Pancreas (tissue), 10 donors: ENCODE measurements around the gene SPEM1. TPM values are rescaled to one million over a fixed set of nuclear protein-coding genes. Genes with fewer than 3 reads are reported as not detected.
A peak's percentile ranks its signal among the peaks of the same experiment; 100 is the strongest.

Experiments
- ATAC-seq, 4 donors: fragments of 200-7000 bp; cut with Tn5 transposase; one replicate each; pipeline versions ENCODE4 v1.8.0 to v1.9.1; 2020; ENCODE audit warnings: mild to moderate bottlenecking in 4 of 4, moderate library complexity in 4 of 4
- DNase-seq, 6 donors: peaks; one replicate each; pipeline ENCODE4 v3.0.0-alpha.2; 2020
- FAIRE-seq: peaks from 2 replicates; lab custom pipeline; 2012; peaks lifted over from hg19 to GRCh38; lab: Jason Lieb, UNC
- H3K27ac ChIP-seq, 4 donors: fragments of 200-600 bp; sonication (generic); 1 replicate in 3 of 4; 2 replicates in 1 of 4; pipeline versions ENCODE4 v1.5.0 to v1.8.0; 2020
- H3K27me3 ChIP-seq, 4 donors: fragments of 200-600 bp; one replicate each; pipeline ENCODE4 v1.8.0; 2021
- H3K36me3 ChIP-seq, 3 donors: fragments of 200-600 bp; sonication (generic) in 1 of 3; one replicate each; pipeline versions ENCODE4 v1.5.0 to v1.8.0; 2020 to 2021
- H3K4me1 ChIP-seq, 3 donors: fragments of 200-600 bp; one replicate each; pipeline ENCODE4 v1.8.0; 2021
- H3K4me3 ChIP-seq, 4 donors: fragments of 200-600 bp; sonication (generic) in 2 of 4; one replicate each; pipeline versions ENCODE4 v1.5.0 to v1.8.0; 2020 to 2021
- H3K9me3 ChIP-seq, 4 donors: fragments of 200-600 bp; one replicate each; pipeline ENCODE4 v1.8.0; 2021
- WGBS, 2 donors: extraction: QIAGEN DNeasy Blood & Tissue Kit; methylation state at CpG; one replicate each; pipeline ENCODE4 v1.1.7; 2013; 5-methylcytosine and 5-hydroxymethylcytosine counted together
- intact Hi-C, 3 donors: fragments of 100-400 bp; cut with DNase I; formaldehyde crosslinking; loops; one replicate each; pipeline versions ENCODE4 v1.11.1 to v1.14.2; 2022
- polyA plus RNA-seq, 2 donors: library from polyadenylated mRNA; stranded (reverse); fragments of 200-250 nt; gene quantifications; one replicate each; pipeline ENCODE4 v1.2.3, GENCODE V29; 2013
- total RNA-seq, 6 donors: library from RNA; stranded (reverse); fragmentation: NEBNext Ultra II Directional in 4 of 6; extraction: Animal tissue kit (Norgen Biotek cat#: 25700) in 4 of 6; gene quantifications; one replicate each; pipeline versions ENCODE4 v1.2.1 to v1.2.4, GENCODE V29; 2021 to 2023
- TF ChIP-seq, protein P1 (sequence below), 4 donors: fragments of 200-600 bp; sonication (generic) in 3 of 4; IDR thresholded peaks; one replicate each; pipeline versions ENCODE4 v1.5.0 to v1.8.0; 2021; ENCODE audit warnings: antibody characterized with exemption in 4 of 4
- donor health status: healthy with polysubstance abuse.
- donor health status: DM: no; HTN: no; CAD: no; lungs with moderate emphysema.
- donor health status: DM: no; HTN: no; CAD: no.
- donor health status: control.
- donor health status: control.
- donor health status: Bipolar disorder and iron deficiency.
- donor health status: DM: yes; HTN: yes; CAD: no.
- donor health status: DM: no; HTN: no; CAD: no.
- donor health status: DM: no; HTN: no; CAD: no.
- donor health status: DM: yes; HTN: yes; CAD: no.

SPEM1 gene
- total and polyA plus RNA-seq, 8 donors = not detected

DNA sequence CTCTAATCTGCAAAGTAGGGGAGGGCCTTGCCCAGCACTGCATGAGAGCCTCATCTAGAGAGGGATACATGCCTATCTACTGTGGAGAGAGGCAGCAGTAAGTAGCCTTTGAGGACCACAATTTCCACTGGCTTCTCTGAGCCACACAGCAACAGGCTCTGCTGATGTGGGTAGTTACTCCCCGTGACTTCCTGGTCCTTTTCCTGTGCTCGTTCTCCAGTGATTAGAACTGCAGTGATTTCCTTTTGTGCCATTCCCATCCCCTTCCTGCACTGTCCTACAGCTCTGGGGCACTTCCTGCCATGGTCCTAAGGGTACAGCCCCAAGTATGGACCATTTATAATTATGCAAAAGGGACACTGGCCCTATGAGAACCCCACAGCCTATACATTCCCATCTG, 28.8 kb upstream of the SPEM1 start:
- 73 to 76% methylated on average over 2 of the region's 2 CpGs for WGBS, 2 donors
- intact Hi-C loops = no loop called here
- peaks cover 0 to 9% (median 0%) of the 10 kb centered on the region in 3 donors for H3K4me1 ChIP-seq
- TF ChIP-seq, protein P1, sequence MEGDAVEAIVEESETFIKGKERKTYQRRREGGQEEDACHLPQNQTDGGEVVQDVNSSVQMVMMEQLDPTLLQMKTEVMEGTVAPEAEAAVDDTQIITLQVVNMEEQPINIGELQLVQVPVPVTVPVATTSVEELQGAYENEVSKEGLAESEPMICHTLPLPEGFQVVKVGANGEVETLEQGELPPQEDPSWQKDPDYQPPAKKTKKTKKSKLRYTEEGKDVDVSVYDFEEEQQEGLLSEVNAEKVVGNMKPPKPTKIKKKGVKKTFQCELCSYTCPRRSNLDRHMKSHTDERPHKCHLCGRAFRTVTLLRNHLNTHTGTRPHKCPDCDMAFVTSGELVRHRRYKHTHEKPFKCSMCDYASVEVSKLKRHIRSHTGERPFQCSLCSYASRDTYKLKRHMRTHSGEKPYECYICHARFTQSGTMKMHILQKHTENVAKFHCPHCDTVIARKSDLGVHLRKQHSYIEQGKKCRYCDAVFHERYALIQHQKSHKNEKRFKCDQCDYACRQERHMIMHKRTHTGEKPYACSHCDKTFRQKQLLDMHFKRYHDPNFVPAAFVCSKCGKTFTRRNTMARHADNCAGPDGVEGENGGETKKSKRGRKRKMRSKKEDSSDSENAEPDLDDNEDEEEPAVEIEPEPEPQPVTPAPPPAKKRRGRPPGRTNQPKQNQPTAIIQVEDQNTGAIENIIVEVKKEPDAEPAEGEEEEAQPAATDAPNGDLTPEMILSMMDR (IDR thresholded peaks at IDR 0.05) = no peak
- no peaks in the 10 kb centered on the region for H3K9me3 ChIP-seq
- H3K4me3 ChIP-seq = no peak overlapping the region
- ATAC-seq (no peak), FAIRE-seq (no peak), DNase-seq (no peak)
- H3K27ac ChIP-seq = no peak overlapping the region
- peaks cover 0 to 10% (median 0%) of the 10 kb centered on the region in 3 donors for H3K36me3 ChIP-seq
- no peaks in the 10 kb centered on the region for H3K27me3 ChIP-seq

DNA sequence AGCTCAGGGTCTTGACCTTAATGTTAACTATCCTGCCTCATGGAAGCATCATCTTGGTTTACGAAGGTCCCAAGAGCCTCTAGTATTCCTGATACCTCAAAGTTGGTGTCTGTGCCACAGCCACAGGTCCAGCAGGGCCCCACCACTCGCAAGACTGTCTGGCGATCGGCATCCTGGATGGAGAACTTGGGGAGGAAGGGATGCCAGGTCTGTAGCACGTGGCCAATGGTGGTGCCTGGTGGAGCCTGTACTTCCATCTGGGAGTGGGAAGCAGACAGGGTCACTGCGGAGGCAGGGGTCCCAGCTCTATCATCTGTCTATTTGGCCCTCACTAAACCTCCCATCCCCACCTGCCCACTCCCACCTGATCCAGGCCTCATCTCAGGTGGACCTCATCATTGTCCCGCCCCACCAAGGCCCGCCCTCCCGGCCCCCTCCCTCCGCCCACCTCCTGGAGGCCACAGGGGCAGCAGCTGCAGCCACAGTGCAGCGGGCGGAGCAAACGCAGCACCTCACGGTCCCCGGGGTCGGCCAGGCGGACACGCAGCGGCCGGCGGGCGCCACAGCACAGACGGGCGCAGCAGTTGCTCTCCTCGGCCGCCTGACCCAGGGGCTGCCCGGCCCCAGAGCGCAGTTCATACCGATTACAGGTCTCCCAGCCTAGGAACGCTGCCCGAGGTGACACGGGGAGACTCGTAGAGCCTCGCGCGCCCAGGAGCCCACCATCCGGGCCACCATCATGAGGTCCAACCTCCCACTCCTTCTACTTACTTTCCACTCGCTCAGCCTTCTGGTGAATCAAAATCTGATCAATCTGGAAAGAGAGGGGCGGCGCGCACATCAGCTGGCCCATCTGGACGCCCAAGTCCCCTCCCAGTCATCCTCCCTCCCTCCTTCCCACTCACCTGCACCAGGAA, 27.2 kb upstream of the SPEM1 start:
- no peak for FAIRE-seq
- Histone ChIP-seq H3K36me3 (peaks cover 0 to 10% (median 0%) of the 10 kb centered on the region in 3 donors), H3K27ac (no peak overlapping the region), H3K4me3 (peak overlapping the region in 2 of 4 donors; percentile 63 to 69), H3K9me3 (no peaks in the 10 kb centered on the region), H3K4me1 (peaks cover 0 to 9% (median 0%) of the 10 kb centered on the region in 3 donors), H3K27me3 (no peaks in the 10 kb centered on the region)
- intact Hi-C loops = no loop called here
- ATAC-seq = no peak
- TF ChIP-seq, protein P1 (IDR thresholded peaks at IDR 0.05) = no peak
- peak in 3 of 6 donors; percentile 19 to 77 (median 51) for DNase-seq
- 79 to 82% methylated on average over 41 to 42 of the region's 42 CpGs for WGBS, 2 donors

DNA sequence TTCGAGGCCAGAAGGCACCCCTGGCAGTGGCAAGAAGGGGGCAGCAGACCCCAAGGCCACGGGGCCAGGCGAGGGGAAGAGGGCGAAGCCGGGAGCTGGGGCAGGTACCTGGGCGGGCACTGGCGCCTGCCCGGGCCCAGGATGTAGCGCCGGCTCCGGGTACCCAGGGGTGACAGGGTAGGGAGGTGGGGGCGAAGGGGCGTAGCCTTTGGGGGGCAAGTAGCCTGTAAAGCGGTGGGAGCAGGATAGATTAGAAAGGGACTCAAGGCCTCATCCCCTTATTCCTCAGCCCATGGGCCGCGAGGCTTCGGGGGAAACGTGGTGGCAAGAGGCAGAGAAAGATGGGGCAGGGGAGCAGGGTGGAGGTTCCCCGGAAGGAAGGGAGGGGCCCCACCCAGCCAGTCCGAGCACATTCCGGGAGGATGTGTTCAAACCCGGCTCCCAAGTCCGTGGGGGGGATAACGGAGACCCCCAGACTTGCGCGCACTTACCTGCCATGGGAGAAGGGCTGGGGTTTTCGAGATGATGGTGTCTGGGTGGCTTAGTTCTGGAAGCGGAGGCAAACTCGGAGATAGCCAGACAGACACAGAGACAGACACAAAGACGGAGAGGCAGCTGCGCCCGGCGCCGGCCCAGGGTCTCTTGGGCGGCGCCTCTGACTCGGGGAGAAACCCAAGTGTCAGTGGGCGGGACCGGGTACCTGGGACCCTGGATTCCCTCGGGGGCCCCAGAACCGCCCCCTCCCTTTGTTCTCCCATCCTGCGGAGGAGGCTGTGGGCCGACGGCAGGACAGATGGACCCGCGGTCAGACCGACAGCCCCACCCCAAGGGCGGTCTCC, 26.3 kb upstream of the SPEM1 start:
- FAIRE-seq = no peak
- intact Hi-C loops = no loop called here
- Histone ChIP-seq H3K27ac (peak overlapping the region; percentile 85 to 94 (median 91)), H3K4me3 (peak overlapping the region; percentile 63 to 82 (median 71)), H3K4me1 (peaks cover 0 to 9% (median 0%) of the 10 kb centered on the region in 3 donors), H3K27me3 (no peaks in the 10 kb centered on the region), H3K9me3 (no peaks in the 10 kb centered on the region), H3K36me3 (peaks cover 0 to 8% (median 0%) of the 10 kb centered on the region in 3 donors)
- TF ChIP-seq, protein P1 (IDR thresholded peaks at IDR 0.05) = no peak
- peak; percentile 10 to 41 (median 28) for ATAC-seq
- DNase-seq = peak in 2 of 6 donors; percentile 51 to 75
- 10 to 11% methylated on average over 39 to 48 of the region's 48 CpGs for WGBS, 2 donors

DNA sequence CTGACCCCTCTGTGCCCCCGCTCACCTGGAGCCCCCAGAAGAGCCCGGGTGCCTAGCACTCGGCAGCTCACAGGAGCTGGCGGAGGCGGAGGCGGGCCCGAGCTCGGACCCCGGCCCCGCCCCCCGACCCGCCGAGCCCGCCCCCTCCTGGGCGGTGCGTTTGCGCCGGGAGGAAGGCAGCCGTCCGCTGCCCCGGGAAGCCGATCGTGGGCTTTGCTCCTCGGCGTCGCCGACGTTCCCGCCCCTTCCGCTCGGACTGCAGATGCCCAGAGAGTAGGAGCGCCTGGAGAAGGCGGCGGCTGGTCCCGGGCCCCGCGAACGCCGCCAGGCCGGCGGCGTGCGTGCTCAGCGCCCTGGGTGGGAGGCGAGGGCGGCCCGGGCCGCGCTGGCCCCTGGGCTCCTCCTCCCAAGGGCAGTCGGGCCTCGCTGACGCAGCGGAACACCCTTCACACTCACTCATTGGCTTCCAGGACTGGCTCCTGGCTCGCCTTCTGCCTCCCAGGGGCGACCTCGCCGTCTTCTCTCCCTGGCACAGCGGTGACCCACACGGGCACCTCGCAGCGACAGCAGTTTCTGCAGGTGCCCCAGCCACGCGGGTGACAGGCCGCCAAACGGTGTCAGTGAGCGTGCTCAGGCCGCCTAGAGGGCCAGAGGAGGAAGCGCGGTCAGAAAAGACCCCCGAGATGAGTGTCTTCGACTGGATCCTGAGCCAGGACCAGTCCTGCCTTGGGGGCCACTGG, 25.5 kb upstream of the SPEM1 start, which contains the start of gene PLSCR3:
PLSCR3 (minus strand) TSS at position 74 of the 740 bp plus-strand sequence. CDS start 415 bp downstream, outside the sequence.
- Histone ChIP-seq H3K9me3 (no peaks in the 10 kb centered on the region), H3K4me1 (peaks cover 0 to 9% (median 0%) of the 10 kb centered on the region in 3 donors), H3K27me3 (no peaks in the 10 kb centered on the region), H3K4me3 (peak within 1 kb of the TSS; percentile 63 to 82 (median 71)), H3K27ac (peak within 1 kb of the TSS; percentile 85 to 94 (median 91)), H3K36me3 (no peaks in the 10 kb centered on the region)
- WGBS, 2 donors = 0 to 1% methylated on average over 40 to 71 of the region's 71 CpGs
- intact Hi-C loops = no loop called here
- TF ChIP-seq, protein P1 (IDR thresholded peaks at IDR 0.05) = peak in 1 of 4 donors; percentile 21
- DNase-seq (peak; percentile 83 to 94 (median 90)), FAIRE-seq (no peak), ATAC-seq (peak; percentile 92 to 97 (median 94))
